ENCODE results near the gene SEPHS2.
"Not testable (repeated sequence)": the region's sequence is repeated elsewhere in the genome, so short reads cannot be mapped to it uniquely, and the experiment has no call there.

DNA sequence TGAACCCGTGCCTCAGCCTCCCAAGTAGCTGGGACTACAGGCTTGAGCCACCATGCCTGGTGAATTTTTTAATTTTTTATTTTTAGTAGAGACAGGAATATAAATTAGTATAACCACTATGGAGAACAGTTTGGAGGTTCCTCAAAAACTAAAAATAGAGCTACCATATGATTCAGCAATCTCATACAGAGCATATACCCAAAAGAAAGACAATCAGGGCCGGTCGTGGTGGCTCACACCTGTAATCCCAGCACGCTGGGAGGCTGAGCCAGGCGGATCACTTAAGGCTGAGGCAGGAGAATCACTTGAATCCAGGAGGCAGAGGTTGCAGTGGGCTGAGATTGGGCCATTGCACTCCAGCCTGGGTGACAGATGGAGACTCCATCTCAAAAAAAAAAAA is 15.8 kb upstream of the SEPHS2 start:
- TF ChIP-seq, protein P1, sequence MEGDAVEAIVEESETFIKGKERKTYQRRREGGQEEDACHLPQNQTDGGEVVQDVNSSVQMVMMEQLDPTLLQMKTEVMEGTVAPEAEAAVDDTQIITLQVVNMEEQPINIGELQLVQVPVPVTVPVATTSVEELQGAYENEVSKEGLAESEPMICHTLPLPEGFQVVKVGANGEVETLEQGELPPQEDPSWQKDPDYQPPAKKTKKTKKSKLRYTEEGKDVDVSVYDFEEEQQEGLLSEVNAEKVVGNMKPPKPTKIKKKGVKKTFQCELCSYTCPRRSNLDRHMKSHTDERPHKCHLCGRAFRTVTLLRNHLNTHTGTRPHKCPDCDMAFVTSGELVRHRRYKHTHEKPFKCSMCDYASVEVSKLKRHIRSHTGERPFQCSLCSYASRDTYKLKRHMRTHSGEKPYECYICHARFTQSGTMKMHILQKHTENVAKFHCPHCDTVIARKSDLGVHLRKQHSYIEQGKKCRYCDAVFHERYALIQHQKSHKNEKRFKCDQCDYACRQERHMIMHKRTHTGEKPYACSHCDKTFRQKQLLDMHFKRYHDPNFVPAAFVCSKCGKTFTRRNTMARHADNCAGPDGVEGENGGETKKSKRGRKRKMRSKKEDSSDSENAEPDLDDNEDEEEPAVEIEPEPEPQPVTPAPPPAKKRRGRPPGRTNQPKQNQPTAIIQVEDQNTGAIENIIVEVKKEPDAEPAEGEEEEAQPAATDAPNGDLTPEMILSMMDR (conservative IDR thresholded peaks at IDR 0.05; ENCODE audit: low read length) = not testable (repeated sequence)
- not testable (repeated sequence) for TF ChIP-seq EZH2phosphoT487 (IDR thresholded peaks at IDR 0.05; ENCODE audit: borderline replicate concordance)

Data from Loucy (cell line).